ENCODE data around the gene RARRES1. TPM values are rescaled to one million over a fixed set of nuclear protein-coding genes. Genes with fewer than 3 reads are reported as not detected.

Gene RARRES1
- total RNA-seq, 1 donor from 2014 or later = 742 TPM

DNA sequence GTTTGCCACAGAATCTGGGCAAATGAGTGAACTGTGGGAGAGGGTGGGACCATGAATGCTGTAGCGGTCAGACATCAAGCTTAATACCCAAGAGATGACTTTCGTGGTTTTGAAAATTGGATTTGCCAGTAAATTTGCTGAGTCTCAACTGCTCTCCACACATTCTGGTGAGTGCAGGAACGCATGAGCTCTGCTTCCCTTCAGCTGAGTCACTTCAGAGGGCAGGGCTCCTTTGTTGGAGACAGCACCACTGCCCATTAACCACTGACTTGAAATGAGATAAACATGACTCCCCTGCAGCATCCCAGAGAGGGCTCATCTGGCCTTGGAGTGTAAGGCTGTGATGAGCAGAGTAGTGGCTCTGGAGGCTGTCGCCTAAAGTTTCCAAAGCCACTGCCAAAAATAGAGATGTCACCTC lies 22.6 kb downstream of the RARRES1 start:
- TF ChIP-seq, protein P1, sequence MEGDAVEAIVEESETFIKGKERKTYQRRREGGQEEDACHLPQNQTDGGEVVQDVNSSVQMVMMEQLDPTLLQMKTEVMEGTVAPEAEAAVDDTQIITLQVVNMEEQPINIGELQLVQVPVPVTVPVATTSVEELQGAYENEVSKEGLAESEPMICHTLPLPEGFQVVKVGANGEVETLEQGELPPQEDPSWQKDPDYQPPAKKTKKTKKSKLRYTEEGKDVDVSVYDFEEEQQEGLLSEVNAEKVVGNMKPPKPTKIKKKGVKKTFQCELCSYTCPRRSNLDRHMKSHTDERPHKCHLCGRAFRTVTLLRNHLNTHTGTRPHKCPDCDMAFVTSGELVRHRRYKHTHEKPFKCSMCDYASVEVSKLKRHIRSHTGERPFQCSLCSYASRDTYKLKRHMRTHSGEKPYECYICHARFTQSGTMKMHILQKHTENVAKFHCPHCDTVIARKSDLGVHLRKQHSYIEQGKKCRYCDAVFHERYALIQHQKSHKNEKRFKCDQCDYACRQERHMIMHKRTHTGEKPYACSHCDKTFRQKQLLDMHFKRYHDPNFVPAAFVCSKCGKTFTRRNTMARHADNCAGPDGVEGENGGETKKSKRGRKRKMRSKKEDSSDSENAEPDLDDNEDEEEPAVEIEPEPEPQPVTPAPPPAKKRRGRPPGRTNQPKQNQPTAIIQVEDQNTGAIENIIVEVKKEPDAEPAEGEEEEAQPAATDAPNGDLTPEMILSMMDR (IDR thresholded peaks at IDR 0.05) = no peak
- TF ChIP-seq POLR2A (IDR thresholded peaks at IDR 0.05) = no peak
- TF ChIP-seq POLR2AphosphoS5 (IDR thresholded peaks at IDR 0.05; ENCODE audit: insufficient read depth in 1 of 2, low read depth in 1 of 2) = no peak
- Histone ChIP-seq H3K27me3 (no peaks in the 10 kb centered on the region), H3K4me3 (no peak overlapping the region), H3K36me3 (peaks cover 0 to 9% of the 10 kb centered on the region in 2 donors), H3K27ac (peak overlapping the region; percentile 74), H3K9me3 (no peaks in the 10 kb centered on the region), H3K4me1 (peaks cover 25% of the 10 kb centered on the region)
- DNase-seq (ENCODE audit: extremely low spot score in 2 of 2) = no peak
- intact Hi-C loops (cut with DNase I) = no loop called here

DNA sequence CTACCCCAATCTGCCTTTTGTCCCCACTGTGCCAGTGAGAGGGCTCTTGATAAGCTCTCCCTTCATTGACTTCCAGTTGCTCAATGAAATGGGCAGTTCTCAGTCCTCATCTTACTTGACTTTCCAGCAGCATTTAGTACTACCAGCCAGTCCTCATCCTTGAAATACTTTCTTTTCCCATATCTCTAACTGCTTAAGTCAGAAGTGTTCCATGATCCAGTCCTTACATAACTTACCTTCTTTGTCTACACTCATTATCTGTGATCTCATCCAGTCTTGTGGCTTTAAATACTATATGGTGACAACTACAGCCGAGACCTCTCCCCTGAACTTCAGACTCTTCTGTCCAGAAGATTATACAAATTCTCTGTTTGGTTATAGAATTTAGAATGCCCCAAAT lies 28.7 kb downstream of the RARRES1 start:
- no peak for TF ChIP-seq POLR2A (IDR thresholded peaks at IDR 0.05)
- TF ChIP-seq, protein P1 (IDR thresholded peaks at IDR 0.05) = no peak
- no peak for TF ChIP-seq POLR2AphosphoS5 (IDR thresholded peaks at IDR 0.05; ENCODE audit: insufficient read depth in 1 of 2, low read depth in 1 of 2)
- DNase-seq (ENCODE audit: extremely low spot score in 2 of 2) = no peak
- peaks cover 0 to 6% of the 10 kb centered on the region in 2 donors for H3K36me3 ChIP-seq
- H3K4me3 ChIP-seq = no peak overlapping the region
- H3K27me3 ChIP-seq = no peaks in the 10 kb centered on the region
- H3K9me3 ChIP-seq = no peaks in the 10 kb centered on the region
- no peak overlapping the region for H3K27ac ChIP-seq
- intact Hi-C loops (cut with DNase I) = no loop called here
- H3K4me1 ChIP-seq = no peaks in the 10 kb centered on the region

DNA sequence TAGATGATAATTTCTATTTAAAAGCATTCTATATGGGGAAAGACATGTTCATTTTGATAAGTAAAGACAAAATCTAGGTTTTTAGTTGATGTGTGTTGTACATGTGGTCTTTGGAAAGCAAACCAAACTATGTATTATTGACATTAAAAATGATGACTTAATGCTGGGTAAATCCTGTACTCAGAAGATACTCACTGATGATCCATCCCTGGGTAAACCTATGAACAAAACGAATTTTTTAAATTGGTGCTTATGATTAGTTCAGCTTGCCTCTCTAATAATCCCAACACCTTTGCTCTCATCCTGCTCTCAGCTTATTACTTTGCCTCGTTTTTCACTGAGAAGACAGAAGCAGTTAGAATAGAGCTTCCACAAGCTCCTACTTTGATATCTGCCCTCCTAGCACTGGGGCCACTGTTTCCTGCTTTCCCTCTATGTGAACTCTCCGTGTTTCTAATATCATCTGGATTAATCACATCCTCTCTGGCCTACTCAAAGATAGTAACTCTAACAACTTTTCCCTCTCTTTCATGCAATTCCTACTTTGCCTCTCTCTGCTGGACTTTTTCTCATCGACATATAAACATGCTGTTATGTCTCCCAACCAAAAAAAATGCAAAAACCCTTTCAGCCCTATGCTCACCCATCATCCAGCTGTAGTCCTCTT lies 29.3 kb downstream of the RARRES1 start:
- Histone ChIP-seq H3K27me3 (no peaks in the 10 kb centered on the region), H3K27ac (no peak overlapping the region), H3K36me3 (peaks cover 0 to under 1% of the 10 kb centered on the region in 2 donors), H3K9me3 (no peaks in the 10 kb centered on the region), H3K4me3 (no peak overlapping the region), H3K4me1 (no peaks in the 10 kb centered on the region)
- intact Hi-C loops (cut with DNase I) = no loop called here
- no peak for TF ChIP-seq POLR2AphosphoS5 (IDR thresholded peaks at IDR 0.05; ENCODE audit: insufficient read depth in 1 of 2, low read depth in 1 of 2)
- TF ChIP-seq, protein P1 (IDR thresholded peaks at IDR 0.05) = no peak
- TF ChIP-seq POLR2A (IDR thresholded peaks at IDR 0.05) = no peak
- DNase-seq (ENCODE audit: extremely low spot score in 2 of 2) = no peak

DNA sequence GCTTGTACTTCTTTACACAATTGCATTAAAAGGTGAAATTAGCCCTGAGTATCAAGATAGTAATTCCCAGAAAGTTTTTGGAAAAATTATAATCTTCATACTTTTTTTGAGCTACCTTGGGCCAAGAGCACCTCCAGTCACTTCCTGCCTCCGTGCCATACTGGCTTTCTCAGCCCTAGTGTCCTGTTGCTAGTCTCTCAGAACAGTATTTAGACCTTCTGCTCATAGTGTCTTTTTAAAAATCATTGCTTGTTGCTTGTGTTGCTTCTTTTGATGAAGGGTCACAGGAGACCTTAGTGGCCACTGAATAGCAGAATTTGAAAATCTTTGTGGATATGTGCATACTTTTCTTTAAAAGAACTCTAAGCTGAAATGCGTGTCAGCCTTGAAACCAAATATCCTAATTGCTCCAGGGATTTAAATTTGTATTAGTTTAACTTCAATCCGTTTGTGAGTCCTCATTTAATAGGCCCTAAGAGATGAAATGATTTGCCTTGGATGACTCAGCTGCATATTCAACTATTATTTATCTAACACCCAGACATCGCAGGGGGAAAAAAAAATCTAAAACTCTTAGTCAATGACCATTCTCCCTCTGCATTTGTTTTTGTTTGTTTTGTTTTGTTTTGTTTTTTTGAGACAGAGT lies 30.7 kb downstream of the RARRES1 start:
- TF ChIP-seq, protein P1 (IDR thresholded peaks at IDR 0.05) = no peak
- TF ChIP-seq POLR2AphosphoS5 (IDR thresholded peaks at IDR 0.05; ENCODE audit: insufficient read depth in 1 of 2, low read depth in 1 of 2) = no peak
- TF ChIP-seq POLR2A (IDR thresholded peaks at IDR 0.05) = no peak
- Histone ChIP-seq H3K27ac (no peak overlapping the region), H3K9me3 (no peaks in the 10 kb centered on the region), H3K27me3 (no peaks in the 10 kb centered on the region), H3K4me3 (no peak overlapping the region), H3K36me3 (no peaks in the 10 kb centered on the region), H3K4me1 (no peaks in the 10 kb centered on the region)
- intact Hi-C loops (cut with DNase I) = no loop called here
- no peak for DNase-seq (ENCODE audit: extremely low spot score in 2 of 2)

DNA sequence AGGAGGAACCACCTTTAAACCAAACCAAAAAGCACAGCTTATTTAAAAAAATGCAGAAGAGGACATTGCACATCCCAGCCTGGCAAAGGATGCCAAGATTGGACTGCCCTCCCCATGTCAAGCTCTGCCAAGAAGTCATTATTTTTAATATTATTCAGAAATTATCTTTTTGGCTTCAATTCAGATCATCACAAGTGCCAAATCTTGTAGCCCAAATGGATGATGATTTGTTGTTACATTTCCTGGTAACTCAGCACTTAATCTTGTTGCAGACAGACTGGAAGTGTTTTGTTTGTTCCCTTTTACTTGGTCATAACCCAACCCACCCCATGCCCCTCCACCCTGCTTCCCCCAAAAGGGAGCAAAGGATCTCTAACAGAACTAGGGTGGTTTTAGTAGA lies 31.7 kb downstream of the RARRES1 start:
- Histone ChIP-seq H3K9me3 (no peaks in the 10 kb centered on the region), H3K4me3 (no peak overlapping the region), H3K36me3 (no peaks in the 10 kb centered on the region), H3K27me3 (no peaks in the 10 kb centered on the region), H3K4me1 (no peaks in the 10 kb centered on the region), H3K27ac (no peak overlapping the region)
- no peak for DNase-seq (ENCODE audit: extremely low spot score in 2 of 2)
- TF ChIP-seq, protein P1 (IDR thresholded peaks at IDR 0.05) = no peak
- no peak for TF ChIP-seq POLR2A (IDR thresholded peaks at IDR 0.05)
- no peak for TF ChIP-seq POLR2AphosphoS5 (IDR thresholded peaks at IDR 0.05; ENCODE audit: insufficient read depth in 1 of 2, low read depth in 1 of 2)
- intact Hi-C loops (cut with DNase I) = no loop called here
